ENCODE measurements around the gene NEDD4. TPM values are rescaled to one million over a fixed set of nuclear protein-coding genes. Genes with fewer than 3 reads are reported as not detected.

Gene NEDD4
- 6.7 and 7.2 TPM in 2 replicates for total RNA-seq (2013; cell fraction: nucleolus; rRNA removed)
- total RNA-seq (2014; rRNA removed) (4.8 and 6.3 TPM in 2 replicates), total RNA-seq (2014; rRNA removed; fragmentation: Illumina TruSeq; extraction: Trizol) (7.1 and 7.6 TPM in 2 replicates), total RNA-seq (2021) (7.2 and 7.7 TPM in 2 replicates), polyA plus RNA-seq (2011; rRNA removed) (1.3 and 2.3 TPM in 2 replicates), polyA plus RNA-seq (2014; fragmentation: Illumina TruSeq; extraction: Trizol) (5.9 and 7.1 TPM in 2 replicates), polyA plus RNA-seq (2014; fragmentation: Nextera tagmentation; extraction: Ambion mirVana) (1 to 10 TPM; 1.8 TPM), polyA plus RNA-seq (2014; rRNA removed) (2.2 and 3.5 TPM in 2 replicates), polyA plus RNA-seq (2016; fragmentation: Nextera tagmentation; extraction: Ambion mirVana) (1 to 10 TPM; 4.0 to 5.2 TPM), polyA minus RNA-seq (2011; rRNA and poly(A)+ RNA removed) (1.2 and 1.6 TPM in 2 replicates), Bru-seq, nascent RNA (percentile 39 among the genes with signal in this experiment), BruChase-seq, experiment 1, labeled RNA remaining after a 6-hour chase (percentile 33 among the genes with signal in this experiment), BruChase-seq, experiment 2, labeled RNA remaining after a 2-hour chase (percentile 37 among the genes with signal in this experiment)
- 2.7 TPM for polyA plus RNA-seq (2011; ENCODE audit: low read depth)
- 0.52 and 0.87 TPM in 2 replicates for polyA plus RNA-seq (2011; cell fraction: cytosol; rRNA removed)
- 0.84 and 0.95 TPM in 2 replicates for polyA plus RNA-seq (2011; cell fraction: nucleus; rRNA removed)
- polyA plus RNA-seq (2012): 2.4 and 3.0 TPM in 2 replicates
- polyA minus RNA-seq (2011; cell fraction: cytosol; rRNA and poly(A)+ RNA removed): 0.80 and 1.0 TPM in 2 replicates
- 0.85 and 2.1 TPM in 2 replicates for polyA minus RNA-seq (2011; cell fraction: nucleus; rRNA and poly(A)+ RNA removed)
- long read RNA-seq, experiment 1, partial matches to known transcripts: 0 of 1 reads
- long read RNA-seq, experiment 1, other reads (novel, unspliced or antisense): 1 of 1 reads
- long read RNA-seq, experiment 2, full-length matches to known transcripts: 5 of 22 reads
- long read RNA-seq, experiment 2, partial matches to known transcripts: 13 of 22 reads
- long read RNA-seq, experiment 2, other reads (novel, unspliced or antisense): 4 of 22 reads

GRCh38 chr15:55993111-55993803 is at the start of gene NEDD4:
NEDD4 (minus strand) TSS chr15:55993612; CDS start chr15:55993555, 57 bp downstream.
- ATAC-seq: peak; percentile 96
- in situ Hi-C loops (cut with MboI): no loop called here
- POLR2A ChIA-PET: no interaction called here
- peaks cover 0 to 2% of the 10 kb centered on the region in 2 experiments; a peak in 2 of 4 replicates for H3K27me3 ChIP-seq (replicated peaks in 1 of 2; ENCODE audit: control insufficient read depth in 2 of 2, insufficient read depth in 2 of 2, low read length in 1 of 2)
- WGBS (ENCODE audit: insufficient coverage, insufficient replicate concordance, low lambda C conversion rate, missing lambda C conversion rate): under 1% methylated on average over 32 of the region's 83 CpGs
- no peak for FAIRE-seq
- H3K4me1 ChIP-seq (ENCODE audit: control insufficient read depth, insufficient read depth, low read length): 0 out of 2 replicates have a peak, but pooled peaks cover 3% of the 10 kb centered on the region
- RAD21 ChIA-PET (ENCODE audit: unreplicated experiment): no interaction called here
- DNase-seq (ENCODE audit: low read depth, low spot score): peak; percentile 23
- intact Hi-C loops (cut with micrococcal nuclease; ENCODE audit: unreplicated experiment): loop anchor here (10.0 kb wide), 1 partner anchor 252 kb away; the partner anchor contains the start of gene RFX7
- H3K27ac ChIP-seq (ENCODE audit: control insufficient read depth, insufficient read depth): peak within 1 kb of the TSS; percentile 55
- peak within 1 kb of the TSS; percentile 87 for H3K4me3 ChIP-seq
- H3K79me2 ChIP-seq (ENCODE audit: control insufficient read depth, insufficient read depth, low read length): no peaks in the 10 kb centered on the region
- H3K36me3 ChIP-seq (ENCODE audit: control insufficient read depth in 2 of 2, insufficient read depth in 2 of 2, low read length in 1 of 2): no peaks in the 10 kb centered on the region; a peak in 1 of 4 replicates
- H4K20me1 ChIP-seq (ENCODE audit: control insufficient read depth, insufficient read depth): no peaks in the 10 kb centered on the region
- no peaks in the 10 kb centered on the region for H3K9me3 ChIP-seq (replicated peaks; ENCODE audit: control insufficient read depth, insufficient read depth, low read length)
- SMC1A ChIA-PET (ENCODE audit: uncharacterized antibody, unreplicated experiment): no interaction called here
- no TSS peak for BruUV-seq (replicated peaks)
- H3K4me2 ChIP-seq (ENCODE audit: control insufficient read depth, insufficient read depth): peak within 1 kb of the TSS; percentile 91
- CTCF ChIA-PET: interaction anchor here (1.6 kb wide), 1 partner anchor 75 kb away, joined by 3 read pairs; no protein-coding TSS in a partner anchor
- H3K9ac ChIP-seq (ENCODE audit: control insufficient read depth, insufficient read depth, low read length): peak within 1 kb of the TSS; percentile 81
- peak within 1 kb of the TSS; percentile 98 for H2AFZ ChIP-seq (ENCODE audit: control insufficient read depth, low read depth, low read length)
- TF ChIP-seq NRF1 (conservative IDR thresholded peaks at IDR 0.05; ENCODE audit: low read depth, low read length): no peak
- TF ChIP-seq IKZF2 (IDR thresholded peaks at IDR 0.05): peak; percentile 50 to 60; a peak in 3 of 4 replicates
- 0 out of 2 replicates have a peak, but pooled peaks have one; percentile 16 for TF ChIP-seq RAD21 (IDR thresholded peaks at IDR 0.05; ENCODE audit: insufficient read depth, low read depth, low read length)
- TF ChIP-seq SKIL (IDR thresholded peaks at IDR 0.05; ENCODE audit: low read depth, poor library complexity, severe bottlenecking): no peak
- TF ChIP-seq IKZF1 (conservative IDR thresholded peaks at IDR 0.05): peak; percentile 71
- peak; percentile 14; the same call in 1 of the 2 replicates for TF ChIP-seq RELB (IDR thresholded peaks at IDR 0.05; ENCODE audit: low read depth)
- TF ChIP-seq RB1 (IDR thresholded peaks at IDR 0.05; ENCODE audit: borderline replicate concordance): peak; percentile 82; the same call in 1 of the 2 replicates
- TF ChIP-seq CTCF (IDR thresholded peaks at IDR 0.05 in 2 of 3, conservative IDR thresholded peaks at IDR 0.05 in 1 of 3; ENCODE audit: control insufficient read depth in 2 of 3, extremely low read depth in 1 of 3, insufficient read depth in 1 of 3, low read depth in 3 of 3, low read length in 3 of 3): peak; percentile 48 to 70 (median 65); a peak in 5 of 6 replicates
- TF ChIP-seq ASH2L (IDR thresholded peaks at IDR 0.05; ENCODE audit: borderline replicate concordance, low read depth): peak; percentile 58; the same call in 1 of the 2 replicates
- peak; percentile 24 to 83 for TF ChIP-seq EGR1 (IDR thresholded peaks at IDR 0.05; ENCODE audit: borderline replicate concordance in 1 of 2, low read depth in 2 of 2, low read length in 2 of 2)
- peak; percentile 68 for TF ChIP-seq POLR2A (IDR thresholded peaks at IDR 0.05; ENCODE audit: low read depth, low read length)
- TF ChIP-seq SPI1 (IDR thresholded peaks at IDR 0.05; ENCODE audit: borderline replicate concordance, insufficient read depth, low read depth, low read length): peak; percentile 4; the same call in 1 of the 2 replicates

All from GM12878 (cell line).